ENCODE measurements around the gene TUBB.
"Not testable (repeated sequence)": the region's sequence is repeated elsewhere in the genome, so short reads cannot be mapped to it uniquely, and the experiment has no call there.

TUBB gene

DNA sequence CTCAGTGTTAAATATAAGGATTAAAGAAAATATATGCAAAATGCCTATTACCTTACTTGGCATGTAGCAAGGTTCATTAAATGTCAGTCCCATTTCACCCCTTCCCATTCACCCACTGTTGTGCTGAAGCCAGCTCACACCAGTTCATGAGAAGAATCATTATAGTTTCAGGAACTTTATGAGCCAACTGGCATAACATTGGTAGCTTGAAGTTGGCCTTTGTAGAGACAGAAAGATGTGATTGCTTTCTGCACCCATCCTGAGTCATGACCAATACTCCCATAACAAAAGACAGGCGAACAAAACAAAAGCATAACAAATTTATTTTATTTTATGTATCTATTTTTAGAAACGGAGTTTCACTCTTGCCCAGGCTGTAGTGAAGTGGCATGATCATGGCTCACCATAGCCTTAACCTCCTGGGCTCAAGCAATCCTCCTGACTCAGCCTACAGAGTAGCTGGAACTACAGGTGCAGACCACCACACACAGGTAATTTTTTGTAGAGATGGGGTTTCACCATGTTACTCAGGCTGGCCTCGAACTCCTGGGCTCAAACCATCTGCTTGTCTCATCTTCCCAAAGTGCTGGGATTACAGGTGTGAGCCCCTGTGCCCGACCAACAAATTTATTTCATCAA is 41.8 kb downstream of the TUBB start:
- TF ChIP-seq ARNT (IDR thresholded peaks at IDR 0.05) (no peak), TARDBP (IDR thresholded peaks at IDR 0.05) (no peak), BHLHE40 (IDR thresholded peaks at IDR 0.05; ENCODE audit: borderline replicate concordance) (no peak), HDGF (IDR thresholded peaks at IDR 0.05; ENCODE audit: borderline replicate concordance) (no peak), ELF4 (IDR thresholded peaks at IDR 0.05) (no peak), LEF1 (IDR thresholded peaks at IDR 0.05; ENCODE audit: borderline replicate concordance) (no peak), CTBP1 (IDR thresholded peaks at IDR 0.05; ENCODE audit: borderline replicate concordance) (no peak), SP1 (IDR thresholded peaks at IDR 0.05) (no peak), FOXA1 (IDR thresholded peaks at IDR 0.05) (no peak), L3MBTL2 (conservative IDR thresholded peaks at IDR 0.05) (no peak), SUZ12 (IDR thresholded peaks at IDR 0.05) (no peak), FOXM1 (IDR thresholded peaks at IDR 0.05; ENCODE audit: borderline replicate concordance) (no peak), ZNF384 (IDR thresholded peaks at IDR 0.05) (no peak), FOXK2 (IDR thresholded peaks at IDR 0.05) (no peak)
- TF ChIP-seq, protein P1, sequence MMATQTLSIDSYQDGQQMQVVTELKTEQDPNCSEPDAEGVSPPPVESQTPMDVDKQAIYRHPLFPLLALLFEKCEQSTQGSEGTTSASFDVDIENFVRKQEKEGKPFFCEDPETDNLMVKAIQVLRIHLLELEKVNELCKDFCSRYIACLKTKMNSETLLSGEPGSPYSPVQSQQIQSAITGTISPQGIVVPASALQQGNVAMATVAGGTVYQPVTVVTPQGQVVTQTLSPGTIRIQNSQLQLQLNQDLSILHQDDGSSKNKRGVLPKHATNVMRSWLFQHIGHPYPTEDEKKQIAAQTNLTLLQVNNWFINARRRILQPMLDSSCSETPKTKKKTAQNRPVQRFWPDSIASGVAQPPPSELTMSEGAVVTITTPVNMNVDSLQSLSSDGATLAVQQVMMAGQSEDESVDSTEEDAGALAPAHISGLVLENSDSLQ (IDR thresholded peaks at IDR 0.05), result no peak
- CTCF ChIA-PET, result no interaction called here
- no peak for DNase-seq (ENCODE audit: extremely low spot score)
- POLR2A ChIA-PET, result no interaction called here

- no peak for DNase-seq (ENCODE audit: extremely low spot score)
- CTCF ChIA-PET, result no interaction called here
- TF ChIP-seq TARDBP (IDR thresholded peaks at IDR 0.05) (no peak), BHLHE40 (IDR thresholded peaks at IDR 0.05; ENCODE audit: borderline replicate concordance) (no peak), HDGF (IDR thresholded peaks at IDR 0.05; ENCODE audit: borderline replicate concordance) (no peak), LEF1 (IDR thresholded peaks at IDR 0.05; ENCODE audit: borderline replicate concordance) (no peak), ARNT (IDR thresholded peaks at IDR 0.05) (no peak), ZNF384 (IDR thresholded peaks at IDR 0.05) (no peak), SP1 (IDR thresholded peaks at IDR 0.05) (no peak), SUZ12 (IDR thresholded peaks at IDR 0.05) (no peak), L3MBTL2 (conservative IDR thresholded peaks at IDR 0.05) (no peak), FOXK2 (IDR thresholded peaks at IDR 0.05) (no peak), FOXM1 (IDR thresholded peaks at IDR 0.05; ENCODE audit: borderline replicate concordance) (no peak), NFRKB (IDR thresholded peaks at IDR 0.05) (no peak)
- TF ChIP-seq, protein P1 (IDR thresholded peaks at IDR 0.05), result no peak
- POLR2A ChIA-PET, result no interaction called here
Observed at GRCh38 chr6:30763155-30763617, 43.0 kb downstream of the TUBB start.

DNA sequence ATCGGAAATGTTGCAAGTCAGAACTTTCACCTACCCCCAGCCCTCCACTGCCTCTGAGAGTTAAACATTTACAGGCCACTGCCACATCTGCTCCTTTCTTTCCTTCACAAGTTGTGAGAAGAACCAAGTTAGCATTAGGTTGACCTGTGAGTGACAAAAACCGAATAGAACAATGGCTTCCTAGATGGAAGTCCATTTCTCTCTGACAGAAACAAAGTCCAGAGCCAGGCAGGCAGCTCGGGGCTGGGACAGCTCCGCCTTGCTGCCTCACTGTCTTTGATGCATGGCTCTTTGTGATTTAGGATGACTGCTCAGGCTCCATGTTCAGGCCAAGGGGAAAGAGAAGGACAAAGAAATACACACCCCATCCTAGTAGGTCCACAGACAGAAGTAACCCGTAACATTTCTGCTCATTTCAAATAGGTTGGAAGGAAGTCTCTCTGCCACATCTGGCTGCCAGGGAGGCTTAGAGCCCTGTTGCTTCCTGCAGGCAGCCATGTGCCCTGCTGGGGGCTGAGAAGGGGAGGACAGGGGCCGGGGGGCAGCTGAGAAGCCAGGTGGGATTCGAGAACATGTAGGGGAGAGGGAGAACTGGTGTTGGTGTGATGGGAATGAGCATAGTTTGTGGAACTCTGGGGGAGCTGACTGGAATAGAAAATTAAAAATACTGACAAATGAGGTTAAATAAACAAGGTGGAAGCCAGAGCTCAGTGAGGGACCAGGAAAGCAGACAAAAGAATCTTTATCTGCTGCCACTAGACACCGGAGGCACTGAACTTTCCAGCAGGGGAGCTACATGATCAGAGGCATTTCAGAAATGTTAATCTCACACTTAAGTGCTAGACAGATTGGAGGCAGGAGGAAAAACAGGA is 43.7 kb downstream of the TUBB start:
- peak; percentile 46 for DNase-seq (ENCODE audit: extremely low spot score)
- TF ChIP-seq ELF4 (IDR thresholded peaks at IDR 0.05) (no peak), BHLHE40 (IDR thresholded peaks at IDR 0.05; ENCODE audit: borderline replicate concordance) (no peak), HDGF (IDR thresholded peaks at IDR 0.05; ENCODE audit: borderline replicate concordance) (no peak), TARDBP (IDR thresholded peaks at IDR 0.05) (no peak), FOXM1 (IDR thresholded peaks at IDR 0.05; ENCODE audit: borderline replicate concordance) (no peak), ARNT (IDR thresholded peaks at IDR 0.05) (no peak), FOXA1 (IDR thresholded peaks at IDR 0.05) (no peak), CTBP1 (IDR thresholded peaks at IDR 0.05; ENCODE audit: borderline replicate concordance) (no peak; the same call in 1 of the 2 replicates), FOXK2 (IDR thresholded peaks at IDR 0.05) (no peak)
- TF ChIP-seq, protein P1 (IDR thresholded peaks at IDR 0.05), result no peak
- CTCF ChIA-PET, result interaction anchor here (0.6 to 1.2 kb wide), 2 partner anchors 41 to 305 kb away, joined by 3 read pairs; no protein-coding TSS in a partner anchor
- POLR2A ChIA-PET, result interaction anchor here (0.9 to 1.5 kb wide), 4 partner anchors 17 to 46 kb away, joined by 3 to 5 read pairs (median 4); partner anchors contain the start of gene MDC1

DNA sequence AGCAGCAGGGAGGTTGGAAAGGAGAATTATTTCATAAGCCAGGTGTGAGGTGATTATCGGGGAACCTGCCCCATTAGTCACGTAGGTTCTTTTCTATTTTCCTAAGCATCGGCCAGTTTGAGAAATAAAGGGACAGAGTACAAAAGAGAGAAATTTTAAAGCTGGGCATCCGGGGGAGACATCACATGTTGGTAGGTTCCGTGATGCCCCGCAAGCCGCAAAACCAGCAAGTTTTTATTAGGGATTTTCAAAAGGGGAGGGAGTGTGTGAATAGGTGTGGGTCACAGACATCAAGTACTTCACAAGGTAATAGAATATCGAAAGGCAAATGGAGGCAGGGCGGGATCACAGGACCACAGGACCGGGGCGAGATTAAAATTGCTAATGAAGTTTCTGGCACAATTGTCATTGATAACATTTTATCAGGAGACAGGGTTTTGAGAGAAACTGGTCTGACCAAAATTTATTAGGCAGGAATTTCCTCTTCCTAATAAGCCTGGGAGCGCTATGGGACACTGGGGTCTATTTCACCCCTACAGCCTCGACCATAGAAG is 44.4 kb downstream of the TUBB start:
- DNase-seq (ENCODE audit: extremely low spot score), result not testable (repeated sequence)
- POLR2A ChIA-PET, result interaction anchor here (0.9 to 1.5 kb wide), 4 partner anchors 17 to 47 kb away, joined by 3 to 5 read pairs (median 4); partner anchors contain the start of gene MDC1
- CTCF ChIA-PET, result interaction anchor here (0.6 to 1.2 kb wide), 2 partner anchors 42 to 304 kb away, joined by 3 read pairs; no protein-coding TSS in a partner anchor

DNA sequence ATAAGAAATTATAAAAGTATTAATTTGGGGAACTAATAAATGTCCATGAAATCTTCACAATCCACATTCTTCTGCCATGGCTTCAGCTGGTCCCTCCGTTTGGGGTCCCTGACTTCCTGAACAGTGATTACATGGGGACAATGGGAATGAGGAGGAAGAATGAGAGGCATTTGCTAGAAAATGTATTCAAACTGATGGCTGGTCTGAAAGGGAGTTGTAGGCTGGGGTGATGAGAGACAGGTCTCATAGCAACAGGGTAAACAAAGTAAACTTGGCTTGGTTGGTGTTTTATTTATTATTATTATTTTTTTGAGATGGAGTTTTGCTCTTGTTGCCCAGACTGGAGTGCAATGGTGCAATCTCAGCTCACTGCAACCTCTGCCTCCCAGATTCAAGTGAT is 45.3 kb downstream of the TUBB start:
- POLR2A ChIA-PET, result interaction anchor here (0.7 to 2.2 kb wide), 2 partner anchors 21 to 748 kb away, joined by 3 to 6 read pairs; partner anchors contain the start of gene IER3
- DNase-seq (ENCODE audit: extremely low spot score); CTCF ChIA-PET: not testable (repeated sequence)

Data from HEK293T (cell line).